NCI-H2081 (cell line): ENCODE results near the gene SOX8.

ENCODE experiments used
- DNase-seq, 2 experiments: peaks; one replicate each; lab custom pipeline; 2025; lab: John Stamatoyannopoulos, UW

The SOX8 gene

DNA sequence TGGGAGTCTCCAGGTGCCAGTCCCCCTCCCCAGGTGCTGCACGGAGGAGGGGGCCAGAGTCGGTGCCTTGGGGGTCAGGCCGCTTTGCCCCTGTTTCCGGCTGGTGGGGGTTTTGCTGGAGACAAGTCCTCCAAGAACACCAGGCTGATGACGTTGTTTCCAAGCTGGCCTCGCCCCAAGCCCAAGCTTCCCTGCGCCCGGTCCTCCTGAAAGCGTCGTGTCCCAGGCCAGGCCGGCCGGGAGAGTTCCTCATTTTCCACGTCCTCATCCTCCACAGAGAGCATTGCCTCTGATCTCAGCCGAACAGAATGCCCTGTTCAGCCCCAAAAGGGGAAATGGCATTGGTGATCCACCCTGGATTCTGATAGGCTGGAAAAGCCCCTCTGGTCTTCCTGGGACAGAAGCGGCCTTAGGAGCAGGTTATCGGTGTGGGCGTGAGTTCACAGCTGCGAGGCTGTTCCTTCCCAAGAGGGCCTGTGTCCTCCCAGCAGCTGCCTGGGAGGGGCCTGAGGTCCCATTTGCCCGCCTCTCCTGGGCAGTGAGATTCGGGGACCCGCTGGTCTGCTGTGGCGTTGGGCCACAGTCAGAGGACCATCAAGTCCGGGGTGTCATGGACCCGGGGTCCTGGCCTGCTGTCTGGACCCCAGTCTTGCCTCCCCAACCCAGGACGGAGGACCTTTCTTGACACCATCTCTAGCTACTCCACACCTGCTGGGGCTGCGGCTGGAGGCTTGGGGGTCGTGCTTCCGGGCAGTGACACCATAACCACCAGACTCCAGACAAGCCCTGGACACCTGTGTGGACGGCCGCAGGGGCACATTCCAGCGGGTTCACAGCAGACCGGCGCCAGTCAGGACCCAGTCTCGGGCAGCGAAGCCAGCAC is 7.1 kb downstream of the SOX8 start:
- no peak for DNase-seq

- no peak for DNase-seq
Measured at GRCh38 chr16:989354-989814, 7.8 kb downstream of the SOX8 start.

DNA sequence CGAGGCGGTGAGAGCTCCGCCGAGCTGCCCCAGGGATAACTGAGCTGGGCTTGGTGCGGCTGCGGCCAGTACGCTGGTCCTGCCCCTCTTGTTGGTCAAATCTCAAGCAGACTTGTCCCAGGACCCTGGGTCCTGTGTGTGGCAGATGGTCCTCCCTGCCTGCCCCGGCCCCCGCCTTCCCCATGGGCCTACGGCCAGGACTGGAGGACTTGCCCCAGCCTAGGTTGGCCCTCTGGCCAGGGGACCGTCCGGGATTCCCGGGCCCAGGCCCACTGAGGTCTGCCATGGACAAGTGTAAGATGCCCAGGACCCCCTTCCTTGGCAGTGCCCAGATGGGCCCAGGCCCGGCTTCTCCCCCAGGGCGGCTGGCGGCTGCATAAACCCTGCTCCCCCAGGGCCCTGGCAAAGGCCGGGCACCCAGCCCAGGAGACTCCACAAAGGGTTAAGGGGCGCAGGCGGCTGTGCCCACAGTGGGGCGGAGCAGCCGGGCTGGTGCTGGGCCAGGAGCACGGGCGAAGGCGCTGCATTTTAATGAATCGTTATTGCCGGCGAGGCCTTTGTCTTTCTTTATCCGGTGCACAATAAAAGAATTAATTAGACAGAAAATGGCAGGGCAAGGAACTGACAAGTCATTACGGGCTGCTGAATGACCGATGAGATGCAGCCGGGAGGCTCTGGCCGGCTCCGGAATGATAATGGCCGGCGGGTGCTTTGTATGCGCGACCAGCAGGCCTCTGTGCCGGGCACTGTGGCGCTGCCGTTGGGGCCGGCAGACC is 9.1 kb downstream of the SOX8 start:
- no peak for DNase-seq

DNA sequence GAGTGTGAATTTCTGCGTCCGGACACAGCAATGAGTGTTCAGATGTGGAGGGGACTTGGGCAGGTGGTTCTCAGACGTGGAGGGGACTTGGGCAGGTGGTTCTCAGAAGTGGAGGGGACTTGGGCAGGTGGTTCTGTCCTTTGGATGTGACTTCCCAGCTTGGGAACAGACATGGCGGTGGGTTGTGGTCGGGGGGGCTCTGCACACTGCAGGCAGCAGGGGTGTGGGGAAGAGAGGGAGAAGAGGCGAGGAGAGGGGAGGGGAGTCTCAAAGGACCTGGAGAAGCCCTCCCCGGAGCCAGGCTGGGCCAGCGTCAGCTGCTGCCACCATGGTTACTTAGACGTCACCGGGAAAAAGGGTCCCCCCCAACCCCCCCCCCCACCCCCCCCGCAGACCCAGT is 9.8 kb downstream of the SOX8 start:
- DNase-seq, result no peak

DNA sequence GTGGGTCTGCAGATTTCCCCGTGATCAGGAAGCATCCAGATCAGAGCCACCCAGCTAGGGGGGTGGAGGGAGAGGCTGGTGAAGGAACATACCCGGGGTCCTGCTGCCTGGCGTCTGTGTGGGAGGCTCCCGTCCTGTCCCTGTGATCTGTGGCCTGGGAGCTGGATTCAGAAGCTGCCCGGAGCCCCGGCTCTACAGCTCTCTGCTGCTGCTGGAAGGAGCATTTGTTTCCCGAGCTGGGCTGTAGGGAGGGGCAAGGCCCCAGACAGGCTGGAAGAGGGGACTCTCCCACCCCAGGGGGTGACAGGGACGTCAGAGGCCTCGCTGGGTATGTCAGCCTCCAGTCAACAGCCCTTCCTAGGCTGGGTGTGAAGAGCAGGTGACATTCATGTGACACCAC is 10.2 kb downstream of the SOX8 start:
- DNase-seq, result no peak

GRCh38 chr16:993731-994130 is 12.2 kb downstream of the SOX8 start:
- DNase-seq, result no peak

- no peak for DNase-seq
Measured at GRCh38 chr16:995087-995486, 13.5 kb downstream of the SOX8 start.

DNA sequence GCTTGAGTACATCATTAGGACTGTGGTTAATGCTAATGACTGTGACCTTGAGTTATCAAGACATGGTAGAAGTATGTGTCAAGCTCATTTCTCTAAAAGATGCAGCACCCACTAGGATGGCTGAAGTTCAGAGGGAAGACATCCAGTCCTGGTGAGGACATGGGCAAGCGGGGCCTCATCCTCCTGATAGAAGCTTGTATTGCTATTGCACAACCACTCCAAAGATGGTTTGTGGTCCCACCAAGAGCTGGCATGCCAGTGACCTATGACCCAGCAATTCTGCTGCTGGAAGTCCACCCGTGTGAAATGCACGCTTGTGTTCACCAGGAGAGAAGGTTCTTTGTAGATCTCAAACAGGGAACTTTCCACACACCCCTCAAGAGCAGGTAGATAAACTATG is 14.2 kb downstream of the SOX8 start:
- DNase-seq, result no peak

DNA sequence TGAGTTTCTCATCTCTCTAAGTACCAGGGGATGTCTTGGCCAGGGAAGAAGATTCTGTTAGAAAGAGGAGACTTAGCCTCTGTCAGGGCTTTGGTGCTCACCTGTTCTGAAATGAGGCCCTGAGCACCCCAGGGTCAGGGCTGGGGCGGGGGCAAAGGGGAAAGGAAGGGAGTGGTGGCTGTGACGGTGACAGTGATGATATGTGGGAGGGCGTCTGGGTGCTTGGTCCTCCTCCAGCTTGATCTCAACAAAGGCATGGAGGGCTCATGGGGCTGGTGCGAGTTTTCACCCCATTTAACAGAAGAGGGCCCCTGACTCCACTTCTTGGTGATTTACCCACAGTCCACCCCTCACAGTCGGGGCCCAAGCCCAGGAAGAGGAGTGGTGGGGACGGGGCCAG is 15.1 kb downstream of the SOX8 start:
- DNase-seq, result no peak

DNA sequence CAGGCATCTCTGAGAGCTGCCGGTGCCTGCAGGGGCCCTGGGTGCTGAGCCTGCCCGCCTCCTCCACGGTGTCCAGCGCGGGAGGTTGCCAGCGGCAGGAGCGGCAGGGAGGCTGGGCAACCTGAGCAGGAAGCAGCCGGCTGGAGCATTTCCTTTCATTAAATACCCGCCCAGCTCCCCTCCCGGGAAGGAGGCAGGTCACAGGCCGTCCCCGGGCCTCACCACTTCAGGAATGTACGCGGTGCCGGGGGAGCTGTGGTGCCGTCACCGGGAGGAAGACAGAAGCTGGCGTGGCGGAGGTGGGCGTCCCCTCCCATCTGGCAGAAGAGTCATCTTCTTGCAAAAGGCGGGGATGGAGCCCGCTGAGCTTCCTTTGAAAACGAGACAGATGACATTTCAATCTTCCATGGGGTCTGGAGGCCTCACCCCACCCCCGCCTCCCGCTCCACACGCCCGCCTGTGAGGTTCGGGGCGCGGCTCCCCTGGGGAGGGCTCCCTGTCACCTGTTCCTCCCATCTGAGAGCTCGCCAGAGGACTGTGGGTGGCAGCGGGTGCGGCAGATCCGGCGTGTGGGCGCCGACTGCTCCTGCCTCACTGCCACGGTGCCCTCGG is 16.0 kb downstream of the SOX8 start:
- no peak for DNase-seq

DNA sequence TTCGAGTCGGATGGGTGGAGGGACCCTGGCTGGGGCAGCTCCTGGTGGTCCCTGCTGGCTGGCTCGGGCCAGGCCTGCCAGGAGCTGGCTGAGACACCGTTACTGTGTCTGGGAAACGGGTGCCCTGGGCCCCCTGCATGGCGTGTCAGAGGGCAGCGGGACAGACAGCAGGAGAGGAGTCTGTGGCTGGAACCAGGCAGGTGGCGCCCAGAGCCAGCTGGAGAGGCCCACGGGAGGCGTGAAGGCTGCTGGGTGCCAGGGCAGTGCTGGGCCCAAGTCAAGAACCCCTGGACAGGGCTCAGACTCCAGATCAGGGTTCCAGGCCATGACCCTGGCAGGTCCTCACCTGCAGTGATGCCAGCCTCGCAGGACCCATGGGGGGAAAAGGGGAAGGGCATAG is 16.6 kb downstream of the SOX8 start:
- no peak for DNase-seq

DNA sequence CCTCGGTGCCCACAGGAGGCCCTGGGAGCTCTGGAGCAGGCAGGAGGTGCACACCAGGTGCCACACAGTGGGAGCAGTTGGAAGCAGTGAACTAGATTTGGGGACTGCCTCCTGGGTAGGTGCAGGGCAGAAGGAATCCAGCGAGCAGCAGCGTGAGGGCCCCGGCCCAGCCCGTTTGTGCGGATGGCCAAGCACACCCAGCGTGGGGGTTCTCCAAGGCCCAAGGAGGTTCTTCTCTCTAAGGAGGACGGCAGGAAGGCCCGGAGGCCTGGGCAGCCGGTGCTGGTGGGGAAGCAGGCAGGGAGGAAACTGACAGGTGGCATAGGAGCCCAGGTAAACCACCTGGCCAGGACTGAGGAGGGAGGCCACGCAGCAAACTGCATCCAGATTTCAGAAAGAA is 17.0 kb downstream of the SOX8 start:
- no peak for DNase-seq

GRCh38 chr16:999677-1000076 is 18.1 kb downstream of the SOX8 start:
- DNase-seq, result no peak

DNA sequence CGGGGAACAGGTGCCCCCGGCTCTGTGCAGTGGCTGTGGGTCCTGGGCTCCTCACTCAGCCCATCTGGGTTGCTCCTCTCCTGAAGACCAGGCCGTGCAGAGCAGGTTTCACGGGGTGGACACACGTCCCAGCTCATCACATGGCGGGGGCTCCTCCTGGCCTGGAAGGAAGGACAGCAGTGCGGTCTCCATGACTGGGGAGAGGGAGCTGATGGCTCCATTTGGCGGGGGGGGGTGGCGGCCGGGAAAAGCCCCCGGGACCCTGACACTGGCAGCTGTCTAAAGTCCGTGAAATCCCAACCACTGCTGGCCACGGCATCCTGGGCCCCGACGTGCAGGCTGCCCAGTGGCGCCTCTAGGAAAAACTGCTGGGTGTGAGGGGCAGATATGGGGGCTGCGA is 19.0 kb downstream of the SOX8 start:
- DNase-seq, result no peak

- no peak for DNase-seq
Measured at GRCh38 chr16:1001096-1001495, 19.5 kb downstream of the SOX8 start.

DNA sequence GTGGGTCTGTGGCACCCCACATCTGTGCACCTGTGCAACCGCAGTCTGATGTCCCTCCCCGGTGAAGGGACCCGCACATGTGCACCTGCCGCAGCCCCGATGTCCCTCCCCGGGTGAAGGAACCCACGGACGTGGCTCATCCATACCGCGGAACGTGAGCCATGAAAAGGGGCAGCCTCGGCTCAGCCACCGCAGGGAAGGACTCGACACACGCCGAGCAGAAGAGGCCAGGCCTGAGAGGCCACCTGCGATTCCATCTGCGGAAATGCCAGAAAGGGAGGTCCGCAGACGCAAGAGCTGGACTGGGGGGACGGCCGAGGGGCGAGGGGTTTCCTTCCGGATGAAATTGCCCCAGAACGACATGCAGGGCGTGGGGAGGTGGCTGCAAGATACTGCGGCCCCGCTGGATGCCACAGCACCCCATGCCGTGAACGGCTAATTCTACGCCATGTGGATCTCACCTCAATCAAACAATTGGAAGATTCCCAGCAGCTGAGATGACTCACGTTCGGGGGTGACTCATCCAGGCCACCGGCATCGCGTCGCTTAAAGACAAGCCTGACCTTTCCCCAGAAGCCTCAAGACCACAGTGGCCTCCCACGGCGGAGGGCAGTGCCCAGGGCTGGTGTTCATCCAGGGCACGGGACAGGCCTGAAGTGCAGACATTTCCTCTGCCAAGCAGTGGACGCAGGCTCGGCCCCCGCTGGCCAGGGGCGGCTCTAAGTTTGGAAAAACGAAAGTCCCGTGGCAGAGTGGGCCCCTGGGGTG is 21.0 kb downstream of the SOX8 start:
- DNase-seq, result no peak

DNA sequence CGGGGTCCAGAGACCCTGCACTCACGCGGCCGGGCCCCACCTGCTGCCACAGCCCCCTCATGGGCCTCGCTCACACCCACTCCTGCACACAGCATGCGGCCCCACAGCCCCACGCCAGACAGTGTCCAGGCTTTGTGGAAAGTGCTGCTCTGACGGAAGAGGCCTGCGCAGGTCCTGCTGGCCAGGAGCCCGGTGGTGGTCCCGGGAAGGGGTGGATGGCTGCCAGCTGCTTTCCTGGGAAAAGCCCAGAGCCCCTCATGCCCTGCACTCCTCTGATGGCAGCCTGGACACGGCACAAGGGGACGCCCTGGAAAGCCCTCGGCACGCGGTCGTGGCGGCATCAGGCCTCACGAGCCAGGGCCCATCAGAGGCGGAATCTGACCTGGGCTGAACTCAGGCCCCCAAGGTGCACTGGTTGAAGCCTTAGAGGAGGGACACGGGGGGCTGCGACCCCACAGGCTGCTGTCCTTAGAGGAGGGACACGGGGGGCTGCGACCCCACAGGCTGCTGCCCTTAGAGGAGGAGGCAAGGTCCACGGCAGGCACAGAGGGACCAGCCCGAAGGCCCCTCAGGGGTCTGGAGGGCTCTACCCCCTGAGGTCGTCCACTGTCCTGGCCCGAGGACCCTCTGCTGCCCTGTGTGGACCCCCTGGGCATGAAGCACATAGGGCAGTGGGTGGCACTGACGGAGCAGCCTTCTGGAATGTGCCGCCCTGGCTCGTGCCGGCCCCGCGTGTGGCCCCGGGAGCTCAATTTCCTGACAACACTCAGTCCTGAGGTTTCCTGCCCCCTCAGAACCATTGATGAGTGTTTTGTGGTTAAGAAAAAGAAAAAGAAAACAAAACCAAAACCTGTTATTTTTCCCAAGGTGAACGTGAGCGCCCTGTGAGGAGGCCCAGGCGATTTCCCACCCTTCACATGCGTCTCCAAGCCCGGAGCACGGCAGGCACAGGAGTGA is 22.1 kb downstream of the SOX8 start:
- no peak for DNase-seq

- no peak for DNase-seq
Measured at GRCh38 chr16:1005286-1005685, 23.7 kb downstream of the SOX8 start.

GRCh38 chr16:1006781-1007180 is 25.2 kb downstream of the SOX8 start:
- DNase-seq, result no peak

- no peak for DNase-seq
Measured at GRCh38 chr16:1007284-1007850, 25.8 kb downstream of the SOX8 start.

- no peak for DNase-seq
Measured at GRCh38 chr16:1008085-1008484, 26.5 kb downstream of the SOX8 start.
